GM12874 (cell line): ENCODE results near the gene PSMC6.

ENCODE experiments used
- TF ChIP-seq, protein P1 (sequence below): IDR thresholded peaks from 2 replicates; pipeline ENCODE4 v1.5.1; 2011; ENCODE audit warnings: low read depth, mild to moderate bottlenecking, control low read depth, low read length, moderate library complexity; ENCODE audit not compliant: insufficient read depth

Gene PSMC6

DNA sequence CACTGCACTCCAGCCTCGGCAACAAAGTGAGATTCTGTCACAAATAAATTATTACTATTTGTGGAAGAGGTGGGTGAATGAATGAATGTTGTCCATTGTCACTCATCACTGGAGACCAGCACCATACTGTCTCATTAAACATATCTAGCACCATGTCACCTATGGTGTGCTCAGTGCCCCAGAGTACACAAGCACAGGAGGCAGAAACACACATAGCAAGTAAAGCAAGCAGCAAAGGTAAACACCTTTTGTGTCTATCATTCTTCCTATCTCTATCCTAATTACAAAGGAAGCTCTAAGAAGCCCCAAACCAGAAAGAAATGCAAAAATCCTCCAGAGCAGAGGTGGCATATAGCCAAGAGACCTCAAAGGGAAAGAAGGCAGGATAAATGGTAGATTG, 20.8 kb upstream of the PSMC6 start:
- TF ChIP-seq, protein P1, sequence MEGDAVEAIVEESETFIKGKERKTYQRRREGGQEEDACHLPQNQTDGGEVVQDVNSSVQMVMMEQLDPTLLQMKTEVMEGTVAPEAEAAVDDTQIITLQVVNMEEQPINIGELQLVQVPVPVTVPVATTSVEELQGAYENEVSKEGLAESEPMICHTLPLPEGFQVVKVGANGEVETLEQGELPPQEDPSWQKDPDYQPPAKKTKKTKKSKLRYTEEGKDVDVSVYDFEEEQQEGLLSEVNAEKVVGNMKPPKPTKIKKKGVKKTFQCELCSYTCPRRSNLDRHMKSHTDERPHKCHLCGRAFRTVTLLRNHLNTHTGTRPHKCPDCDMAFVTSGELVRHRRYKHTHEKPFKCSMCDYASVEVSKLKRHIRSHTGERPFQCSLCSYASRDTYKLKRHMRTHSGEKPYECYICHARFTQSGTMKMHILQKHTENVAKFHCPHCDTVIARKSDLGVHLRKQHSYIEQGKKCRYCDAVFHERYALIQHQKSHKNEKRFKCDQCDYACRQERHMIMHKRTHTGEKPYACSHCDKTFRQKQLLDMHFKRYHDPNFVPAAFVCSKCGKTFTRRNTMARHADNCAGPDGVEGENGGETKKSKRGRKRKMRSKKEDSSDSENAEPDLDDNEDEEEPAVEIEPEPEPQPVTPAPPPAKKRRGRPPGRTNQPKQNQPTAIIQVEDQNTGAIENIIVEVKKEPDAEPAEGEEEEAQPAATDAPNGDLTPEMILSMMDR, result no peak

DNA sequence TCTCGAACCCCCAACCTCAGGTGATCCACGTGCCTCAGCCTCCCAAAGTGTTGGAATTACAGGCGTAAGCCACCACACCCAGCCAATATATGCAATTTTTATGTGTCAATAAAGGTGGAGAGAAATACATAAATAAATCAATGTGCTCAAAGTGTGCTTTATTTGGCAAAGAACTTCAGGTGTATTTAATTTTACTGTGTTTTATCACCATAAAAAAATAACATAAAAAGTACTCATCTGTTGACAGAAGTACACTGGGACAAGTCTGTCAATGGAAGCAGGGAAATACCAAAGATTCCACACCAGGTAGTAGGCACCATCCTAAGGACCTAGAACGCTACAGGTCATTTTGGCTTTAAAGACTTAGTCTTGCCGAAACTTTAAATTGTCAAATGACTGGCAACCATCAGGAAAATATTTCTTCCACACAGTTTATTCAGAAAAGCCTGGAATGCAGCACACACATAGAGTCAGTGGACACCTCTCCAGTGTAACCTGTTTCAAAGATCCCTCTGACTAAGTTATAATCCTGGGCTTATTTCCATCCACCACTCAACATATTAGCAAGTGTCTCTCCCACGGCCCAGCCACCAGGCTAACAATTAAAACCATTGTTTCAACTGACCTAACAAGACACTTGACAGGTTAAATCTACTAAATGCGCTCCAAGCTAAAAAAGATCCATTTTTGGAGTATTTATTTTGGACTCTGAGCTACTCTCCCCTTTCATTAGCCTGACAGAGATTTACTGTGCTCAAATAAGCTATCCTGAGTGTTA, 15.8 kb upstream of the PSMC6 start:
- TF ChIP-seq, protein P1, result no peak

DNA sequence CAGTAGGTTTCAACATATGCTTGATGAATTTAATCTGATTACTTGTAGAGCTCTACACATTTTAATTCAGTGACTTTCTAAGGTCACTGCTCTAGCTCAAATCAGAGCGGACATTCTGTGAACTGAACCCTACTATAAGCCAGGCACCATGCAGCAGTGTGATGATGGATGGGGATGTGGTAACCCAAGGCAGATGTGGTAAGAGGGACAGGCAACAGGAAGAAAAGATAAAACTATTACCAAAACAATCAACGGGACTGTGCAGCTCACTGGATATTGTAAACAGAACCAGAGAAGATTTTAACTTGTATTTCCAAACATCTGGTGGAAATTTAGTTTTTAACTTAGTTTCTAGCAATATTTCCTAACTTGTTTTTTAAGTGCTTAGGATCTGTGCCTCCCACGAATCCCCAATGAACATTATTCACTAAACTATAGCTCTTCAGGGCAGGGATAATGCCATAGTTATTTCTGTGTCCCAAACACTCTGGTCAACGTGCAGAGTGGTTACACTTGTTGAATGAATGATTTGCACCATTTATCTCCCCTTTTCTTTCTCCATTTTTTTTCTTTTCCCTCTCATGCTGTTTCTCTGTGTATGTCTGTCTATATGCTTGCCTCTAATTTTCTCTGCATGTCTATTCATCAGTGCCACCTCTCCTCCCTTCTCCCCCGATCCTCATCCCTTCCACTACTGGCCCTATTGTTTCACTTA, 14.6 kb upstream of the PSMC6 start:
- TF ChIP-seq, protein P1, result no peak

DNA sequence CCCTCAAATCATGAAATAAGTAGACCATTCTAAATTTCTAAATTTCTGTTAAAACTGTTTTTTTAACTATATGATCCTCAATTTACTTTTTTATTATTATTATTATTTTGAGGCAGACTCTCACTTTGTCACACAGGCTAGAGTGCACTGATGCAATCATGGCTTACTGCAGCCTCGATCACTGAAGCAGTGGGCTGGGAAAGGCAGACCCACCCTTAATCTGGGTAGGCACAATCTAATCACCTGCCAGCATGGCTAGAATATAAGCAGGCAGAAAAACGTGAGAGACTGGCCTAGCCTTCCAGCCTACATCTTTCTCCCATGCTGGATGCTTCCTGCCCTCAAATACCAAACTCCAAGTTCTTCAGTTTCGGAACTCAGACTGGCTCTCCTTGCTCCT, 14.0 kb upstream of the PSMC6 start:
- TF ChIP-seq, protein P1, result no peak

DNA sequence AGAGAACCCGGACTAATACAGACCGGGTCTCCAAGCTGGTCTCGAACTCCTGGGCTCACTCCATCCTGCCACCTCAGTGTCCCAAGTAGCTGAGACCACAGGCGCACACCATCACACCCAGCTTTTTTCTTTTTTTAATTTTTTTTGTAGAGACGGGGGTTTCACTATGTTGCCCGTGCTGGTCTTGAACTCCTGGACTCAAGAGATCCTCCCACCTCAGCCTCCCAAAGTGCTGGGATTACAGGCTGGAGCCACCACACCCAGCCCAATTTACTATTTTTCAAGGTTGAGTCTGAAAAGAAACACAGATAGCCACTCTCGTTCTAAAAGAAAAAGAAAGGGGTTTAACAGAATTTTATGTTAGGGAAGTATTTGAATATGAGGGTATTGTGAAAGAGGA, 13.5 kb upstream of the PSMC6 start:
- TF ChIP-seq, protein P1, result no peak

DNA sequence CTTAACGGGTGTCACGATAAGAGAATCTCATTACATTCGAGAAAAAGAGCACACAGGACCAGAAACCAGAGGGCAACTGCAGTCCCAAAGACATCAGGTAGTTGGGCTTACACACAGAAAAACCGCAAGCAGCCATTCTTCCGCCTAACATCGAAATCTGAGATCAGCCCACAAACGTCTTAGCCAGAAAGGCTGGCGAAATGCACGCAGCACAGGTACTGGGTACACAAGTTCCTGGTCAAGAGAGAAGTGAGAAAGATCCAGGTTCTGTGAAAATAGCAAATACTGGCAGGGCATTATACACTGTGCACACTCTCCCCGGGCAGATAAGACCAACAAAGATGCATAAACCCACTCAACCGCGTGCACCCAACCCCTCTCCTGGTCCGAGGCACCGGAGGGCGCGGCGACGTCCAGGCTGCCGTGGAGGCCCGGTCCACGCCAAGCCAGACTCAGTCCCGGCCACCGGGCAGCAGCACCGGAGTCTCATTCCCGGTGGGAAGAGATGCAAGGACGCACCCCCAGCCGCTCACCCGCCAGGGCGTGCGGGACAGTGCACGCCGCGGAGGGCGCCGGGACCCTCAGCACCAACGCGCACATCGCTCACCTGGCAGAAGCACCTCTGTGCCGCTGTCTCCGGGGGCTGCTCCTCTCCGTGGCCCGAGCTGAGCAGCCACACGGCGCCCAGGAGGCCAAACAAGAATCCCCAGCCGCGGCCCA, 12.1 kb upstream of the PSMC6 start:
- TF ChIP-seq, protein P1, result no peak

DNA sequence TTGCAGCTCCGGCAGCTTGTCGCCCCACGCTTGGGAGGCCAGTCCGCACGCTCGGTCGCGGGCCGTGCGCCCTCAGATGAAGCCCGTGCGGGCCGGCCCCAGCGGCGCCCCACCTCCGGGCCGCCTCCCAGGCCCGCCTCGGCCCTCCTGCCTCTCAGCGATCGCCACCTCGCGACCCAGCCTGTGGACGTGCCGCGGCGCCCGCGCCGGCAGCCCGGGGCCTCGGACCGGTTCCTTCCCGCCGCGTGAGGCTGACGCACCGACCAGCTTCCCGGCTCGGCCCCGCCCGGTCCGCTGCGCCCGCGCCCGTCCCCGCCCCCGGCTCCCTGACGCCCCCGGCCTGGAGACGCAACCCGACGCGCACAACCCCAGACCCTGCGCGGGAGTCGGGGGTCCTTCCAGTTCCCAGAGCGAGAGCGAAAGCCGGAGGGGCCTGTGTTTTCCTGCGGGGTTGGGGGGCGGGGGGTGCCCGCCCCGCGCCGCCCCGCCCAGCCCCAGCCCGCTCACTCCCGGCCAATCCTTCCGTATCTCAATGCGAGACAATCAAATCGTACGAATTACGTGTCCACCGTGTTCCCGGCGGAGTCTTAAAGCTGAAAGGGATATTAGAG, 11.4 kb upstream of the PSMC6 start, which contains the start of gene ERO1A:
ERO1A (minus strand) TSS at position 78 of the 611 bp plus-strand sequence; CDS start at position 1, 77 bp downstream.
- TF ChIP-seq, protein P1, result no peak
